Skin epidermis (tissue), 12 donors: ENCODE measurements around the gene PYGM.
"Not testable (repeated sequence)": the region's sequence is repeated elsewhere in the genome, so short reads cannot be mapped to it uniquely, and the experiment has no call there.

Source experiments
- H3K27ac ChIP-seq, 21 experiments: fragments of 200-600 bp; sonication (generic) in 11 of 21; one replicate each; pipeline ENCODE4 v1.5.0; 2020; ENCODE audit warnings: mild to moderate bottlenecking in 3 of 21, inconsistent platforms in 2 of 21, moderate library complexity in 2 of 21
- H3K4me3 ChIP-seq, 7 experiments: fragments of 200-600 bp; sonication (generic) in 2 of 7; one replicate each; pipeline ENCODE4 v1.5.0; 2020; ENCODE audit warnings: inconsistent platforms in 2 of 7, mild to moderate bottlenecking in 2 of 7, moderate library complexity in 1 of 7

Gene PYGM

GRCh38 chr11:64712430-64713015 lies 47.3 kb downstream of the PYGM start:
- Histone ChIP-seq H3K27ac (no peak overlapping the region), H3K4me3 (no peak overlapping the region)

- Histone ChIP-seq H3K27ac (no peak overlapping the region), H3K4me3 (no peak overlapping the region)
Measured at GRCh38 chr11:64711956-64712362, 47.8 kb downstream of the PYGM start.

- H3K27ac ChIP-seq: no peak overlapping the region
- H3K4me3 ChIP-seq: no peak overlapping the region
Measured at GRCh38 chr11:64711138-64711955, 48.4 kb downstream of the PYGM start.

GRCh38 chr11:64710418-64711137 lies 49.2 kb downstream of the PYGM start:
- no peak overlapping the region for H3K27ac ChIP-seq
- H3K4me3 ChIP-seq: no peak overlapping the region

GRCh38 chr11:64705501-64705900 lies 54.3 kb downstream of the PYGM start:
- Histone ChIP-seq H3K27ac (no peak overlapping the region), H3K4me3 (no peak overlapping the region)

- no peak overlapping the region for H3K4me3 ChIP-seq
- H3K27ac ChIP-seq: no peak overlapping the region
Measured at GRCh38 chr11:64703048-64703447, 56.7 kb downstream of the PYGM start.

- H3K27ac ChIP-seq, H3K4me3 ChIP-seq: not testable (repeated sequence)
Measured at GRCh38 chr11:64701956-64702355, 57.8 kb downstream of the PYGM start.

- Histone ChIP-seq H3K4me3 (no peak overlapping the region), H3K27ac (no peak overlapping the region)
Measured at GRCh38 chr11:64698427-64698826, 61.3 kb downstream of the PYGM start.

- Histone ChIP-seq H3K27ac (no peak overlapping the region), H3K4me3 (no peak overlapping the region)
Measured at GRCh38 chr11:64697663-64698375, 62.0 kb downstream of the PYGM start.
